GM18502 (cell line): ENCODE measurements around the gene PID1.

Source experiments
- ATAC-seq: cut with Tn5 transposase; IDR thresholded peaks from one replicate; pipeline ENCODE4 v1.9.1; 2021; ENCODE audit warnings: mild to moderate bottlenecking; ENCODE audit not compliant: unreplicated experiment, poor library complexity

PID1 gene

DNA sequence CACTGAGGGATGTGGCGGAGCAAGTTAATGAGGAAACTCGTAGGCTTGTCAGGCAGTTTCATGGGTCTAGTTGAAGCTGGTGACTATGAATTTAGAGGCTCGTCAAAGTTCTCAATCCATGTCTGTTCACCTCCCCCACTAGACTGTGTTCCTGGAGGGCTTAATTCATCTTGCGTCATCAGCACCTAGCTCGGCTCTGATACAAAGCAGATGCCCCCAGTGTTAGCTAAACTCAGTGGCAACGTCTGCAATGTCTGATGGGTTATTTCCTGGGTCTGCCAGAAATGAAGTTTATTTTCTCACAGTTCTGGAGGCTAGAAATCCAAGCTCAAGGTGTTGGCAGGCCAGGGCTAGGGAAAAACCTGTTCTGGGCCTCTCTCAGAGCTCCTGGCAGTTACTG lies 140.6 kb downstream of the PID1 start:
- ATAC-seq = no peak

- no peak for ATAC-seq
Measured at GRCh38 chr2:229129738-229130371, 141.2 kb downstream of the PID1 start.

DNA sequence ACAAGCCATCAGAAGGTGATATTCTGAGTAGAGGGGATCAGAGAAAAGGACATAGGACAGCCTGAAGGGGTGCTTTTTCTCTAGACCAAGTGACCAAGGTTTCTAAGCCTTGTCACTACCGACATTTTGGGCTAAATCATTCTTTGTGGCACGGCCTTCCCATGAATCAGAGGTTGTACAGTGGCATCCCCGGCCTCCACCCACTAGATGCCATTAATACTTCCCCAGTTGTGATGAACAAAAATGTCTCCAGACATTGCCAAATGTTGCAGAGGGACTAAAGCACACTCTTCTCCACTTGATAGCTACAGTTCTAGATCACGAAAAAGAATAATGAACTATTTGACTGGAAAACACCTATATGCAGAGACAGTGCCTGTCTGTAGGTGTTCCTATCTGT lies 143.6 kb downstream of the PID1 start:
- no peak for ATAC-seq

DNA sequence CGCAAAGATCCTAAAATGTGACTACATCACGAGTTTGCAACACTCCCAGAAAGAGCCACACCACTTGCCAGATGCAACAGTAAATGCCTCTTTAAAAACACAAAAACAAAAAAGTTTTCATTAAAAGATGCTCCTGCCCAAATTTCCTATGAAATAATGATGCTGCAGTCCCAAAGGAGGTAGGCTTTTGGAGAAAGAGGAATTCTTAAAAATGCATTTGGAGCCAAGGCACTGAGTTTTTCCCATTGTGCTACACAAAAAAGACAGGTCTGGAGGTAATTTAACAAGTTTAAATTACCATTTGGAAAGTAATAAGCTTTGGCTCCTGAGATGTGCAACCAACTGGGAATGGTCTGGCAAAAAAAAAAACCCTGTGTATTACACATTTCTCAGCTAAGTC lies 145.0 kb downstream of the PID1 start:
- no peak for ATAC-seq

- ATAC-seq = no peak
Measured at GRCh38 chr2:229124136-229124535, 147.0 kb downstream of the PID1 start.

GRCh38 chr2:229118927-229119326 lies 152.2 kb downstream of the PID1 start:
- ATAC-seq = peak; percentile 92

DNA sequence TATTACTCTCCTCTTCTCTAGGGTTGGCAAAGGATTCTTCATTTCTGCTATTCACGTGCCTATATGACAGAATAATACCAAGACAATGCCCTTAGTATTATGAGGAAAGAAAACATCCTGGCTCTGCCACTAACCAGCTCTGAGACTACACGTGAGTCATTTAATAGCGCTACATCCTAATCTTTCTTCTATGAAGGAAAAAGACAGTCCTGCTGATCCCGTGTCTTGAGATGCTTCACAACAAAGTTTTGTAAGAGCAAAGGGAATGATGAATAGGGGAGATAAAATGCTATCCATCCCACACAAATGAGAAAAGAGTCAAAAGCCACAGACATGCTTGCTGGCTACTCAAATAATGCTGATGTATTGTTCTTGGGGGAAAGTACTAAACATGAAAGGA lies 152.8 kb downstream of the PID1 start:
- no peak for ATAC-seq

DNA sequence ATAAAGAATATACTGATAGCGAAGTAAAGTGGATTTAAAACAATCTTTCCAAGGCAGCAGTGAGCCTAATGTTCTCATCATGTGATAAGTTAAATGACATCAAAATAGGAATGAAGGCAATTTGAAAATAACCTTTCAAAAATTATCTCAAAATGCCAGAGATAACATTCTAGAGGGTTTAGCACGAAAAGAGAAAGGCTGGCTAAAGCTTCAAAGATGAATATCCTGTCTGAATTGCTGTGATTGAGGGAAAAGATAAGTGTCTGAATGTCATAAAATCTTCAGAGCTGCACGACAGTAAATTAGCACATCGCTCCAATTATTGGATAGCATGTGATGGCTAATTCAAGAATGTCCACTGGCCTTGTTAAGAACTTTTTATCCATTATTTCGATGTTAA lies 159.3 kb downstream of the PID1 start:
- no peak for ATAC-seq

GRCh38 chr2:229109195-229109594 lies 161.9 kb downstream of the PID1 start:
- ATAC-seq = no peak

DNA sequence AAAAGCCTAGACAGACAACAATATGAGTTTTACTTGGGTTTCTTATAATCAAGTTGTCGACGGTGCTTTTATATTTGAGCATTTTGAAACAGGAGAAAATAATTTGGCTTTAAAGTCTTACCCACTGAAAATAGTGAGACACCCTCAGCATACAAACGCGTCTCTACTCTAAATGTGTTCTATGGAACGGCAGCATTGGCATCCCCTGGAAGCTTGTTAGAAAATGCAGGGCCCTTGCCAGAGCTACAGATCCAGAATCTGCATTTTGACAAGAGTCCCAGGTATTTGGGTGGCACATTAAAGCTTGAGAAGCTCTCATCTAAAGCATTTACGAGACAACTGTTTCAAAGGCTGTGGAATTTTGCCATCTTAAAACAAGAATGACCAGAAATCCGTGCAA lies 163.5 kb downstream of the PID1 start:
- ATAC-seq = no peak

DNA sequence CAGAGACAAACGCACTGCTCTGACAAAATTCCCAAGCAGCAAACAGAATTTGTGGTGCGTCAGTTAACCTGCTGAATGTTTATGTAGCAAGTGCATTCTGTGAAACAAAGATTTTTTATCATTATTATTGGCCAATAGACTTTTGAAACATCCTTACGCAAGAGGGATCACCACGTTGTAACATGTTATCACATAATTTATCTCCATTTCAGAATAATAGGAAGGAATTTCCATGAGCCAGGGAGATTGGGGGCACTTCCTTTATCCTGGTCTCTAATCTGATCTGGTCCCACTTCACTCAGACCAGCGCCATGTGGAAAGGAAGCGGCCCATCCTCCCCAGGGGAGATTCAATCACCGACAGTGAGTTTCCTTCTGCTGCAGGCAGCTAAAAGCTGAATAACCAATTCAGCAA lies 166.1 kb downstream of the PID1 start:
- ATAC-seq = no peak

- no peak for ATAC-seq
Measured at GRCh38 chr2:229104025-229104424, 167.1 kb downstream of the PID1 start.

GRCh38 chr2:229101314-229101713 lies 169.8 kb downstream of the PID1 start:
- ATAC-seq = no peak

- ATAC-seq = no peak
Measured at GRCh38 chr2:229099231-229099630, 171.9 kb downstream of the PID1 start.

GRCh38 chr2:229098801-229099200 lies 172.3 kb downstream of the PID1 start:
- no peak for ATAC-seq

DNA sequence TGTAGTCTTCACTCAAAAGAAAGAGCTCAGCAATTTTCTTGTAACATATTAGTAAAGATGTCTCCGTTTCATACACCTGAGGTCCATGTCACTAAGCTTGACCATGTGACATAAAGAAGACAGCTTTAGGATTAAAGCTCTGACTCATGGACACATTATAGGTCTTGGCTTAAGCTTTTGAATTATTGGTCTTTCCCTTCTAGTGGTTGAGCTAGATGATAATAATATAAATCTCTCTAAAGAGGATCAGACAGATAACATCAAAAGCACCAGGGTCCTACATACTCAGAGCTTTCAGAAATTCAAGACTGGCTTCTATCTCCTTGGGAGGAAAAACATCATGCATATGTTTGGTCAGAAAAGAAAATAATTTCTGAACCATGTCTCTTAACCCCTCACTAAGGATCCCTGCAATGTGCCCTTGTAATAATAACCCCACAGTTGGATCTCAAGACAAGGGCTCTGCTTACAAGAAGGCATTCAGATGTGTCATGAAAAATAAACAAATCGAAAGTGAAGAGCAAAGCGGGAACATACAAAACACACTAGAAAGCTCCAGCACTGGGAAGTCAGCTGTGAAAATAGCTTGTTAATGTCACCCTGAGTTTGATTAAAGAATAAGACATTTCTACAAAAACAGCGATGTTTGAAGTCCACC lies 174.5 kb downstream of the PID1 start:
- ATAC-seq = no peak

GRCh38 chr2:229095472-229095871 lies 175.6 kb downstream of the PID1 start:
- ATAC-seq = no peak

DNA sequence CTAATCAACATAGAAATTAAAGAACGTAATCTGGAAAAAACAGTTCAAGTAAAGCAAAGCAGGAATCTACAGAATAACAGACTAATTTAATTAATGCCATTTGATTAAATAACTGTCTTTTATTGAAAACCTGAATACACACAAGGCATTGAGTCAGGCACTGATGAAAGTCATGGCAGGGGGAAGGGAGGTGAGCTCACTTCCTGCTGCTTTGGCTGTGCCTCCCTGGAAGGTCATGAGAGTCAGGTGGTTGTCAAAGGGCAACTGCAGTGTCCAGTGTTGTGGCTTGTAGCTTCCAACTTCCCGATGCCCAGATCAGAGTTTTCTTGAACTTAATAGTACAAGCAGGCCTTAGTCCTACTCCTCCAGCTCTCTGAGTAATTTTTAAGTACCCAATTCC lies 180.9 kb downstream of the PID1 start:
- ATAC-seq = no peak

DNA sequence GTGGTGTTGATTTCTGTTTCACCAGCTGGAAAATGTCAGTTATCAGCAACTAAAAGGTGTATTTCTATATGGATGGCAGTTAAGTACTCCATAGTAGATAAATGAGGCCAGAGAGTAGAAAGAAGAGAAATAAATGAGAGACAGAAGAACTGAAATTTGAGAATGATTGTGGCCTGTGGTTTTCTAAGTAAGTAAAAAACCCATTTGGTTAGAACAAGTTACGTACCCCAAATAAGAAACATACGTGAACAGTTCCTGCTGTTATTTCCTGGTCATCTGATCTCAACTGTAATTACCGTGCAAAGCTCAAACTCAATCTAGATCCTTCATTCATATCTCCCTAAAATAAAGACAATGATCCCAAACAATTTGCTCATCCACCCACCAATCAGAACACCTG lies 181.3 kb downstream of the PID1 start:
- no peak for ATAC-seq

- no peak for ATAC-seq
Measured at GRCh38 chr2:229088966-229089700, 182.0 kb downstream of the PID1 start.

GRCh38 chr2:229088517-229088913 lies 182.6 kb downstream of the PID1 start:
- no peak for ATAC-seq
